ENCODE data around the gene CAPN2. TPM values are rescaled to one million over a fixed set of nuclear protein-coding genes. Genes with fewer than 3 reads are reported as not detected.

The CAPN2 gene
- total RNA-seq, 3 donors from 2014 or later (not counting 1 experiment from before 2014, with no cell fraction given) = 228 to 275 (median 236) TPM

DNA sequence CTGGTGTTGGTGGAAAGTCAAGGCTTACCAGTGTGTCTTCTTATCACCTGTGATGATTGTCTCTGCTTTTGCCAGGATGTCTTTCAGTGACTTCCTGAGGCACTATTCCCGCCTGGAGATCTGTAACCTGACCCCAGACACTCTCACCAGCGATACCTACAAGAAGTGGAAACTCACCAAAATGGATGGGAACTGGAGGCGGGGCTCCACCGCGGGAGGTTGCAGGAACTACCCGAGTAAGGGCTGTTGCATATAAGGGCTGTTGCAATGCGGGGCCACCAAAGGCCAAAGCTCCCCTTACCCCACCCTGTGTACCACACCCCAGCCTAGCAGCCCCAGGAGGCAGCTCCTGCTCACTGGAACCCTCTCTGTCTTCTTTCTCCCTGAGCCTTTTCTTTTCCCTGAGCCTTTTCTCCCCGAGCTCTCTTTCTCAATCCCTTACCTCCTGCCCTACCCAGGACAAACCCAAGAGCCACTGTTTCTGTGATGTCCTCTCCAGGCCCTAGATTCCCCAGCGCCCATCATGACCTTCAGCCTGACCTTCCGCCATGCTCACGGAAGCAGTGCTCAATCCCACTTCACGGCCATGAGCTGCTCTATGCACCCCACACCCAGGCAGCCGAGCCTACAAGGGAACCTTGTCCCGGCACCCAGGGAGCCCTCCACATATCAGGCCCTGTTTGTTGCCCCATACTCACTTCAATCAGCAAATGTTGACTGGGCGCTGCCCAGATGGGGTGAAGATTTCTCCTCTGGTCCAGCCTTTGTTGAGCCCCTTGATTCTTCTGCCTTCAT lies 40.6 kb downstream of the CAPN2 start:
- ATAC-seq = no peak
- Histone ChIP-seq H3K4me3 (ENCODE audit: low read length) (no peak overlapping the region), H3K9me3 (ENCODE audit: control insufficient read depth, insufficient read depth, low read length) (no peaks in the 10 kb centered on the region), H3K27me3 (ENCODE audit: control insufficient read depth, insufficient read depth, low read length) (no peaks in the 10 kb centered on the region), H3K36me3 (ENCODE audit: control insufficient read depth, insufficient read depth, low read length) (peaks cover 79% of the 10 kb centered on the region), H3K4me1 (ENCODE audit: control insufficient read depth, insufficient read depth, low read length) (peaks cover 12% of the 10 kb centered on the region), H3K27ac (ENCODE audit: low read length) (no peak overlapping the region)
- Mint-ChIP-seq H3K9me3 (no peaks in the 10 kb centered on the region), H3K4me1 (peaks cover 5 to 13% of the 10 kb centered on the region in 2 donors), H3K27me3 (ENCODE audit: low read depth in 2 of 2) (no peaks in the 10 kb centered on the region), H3K4me3 (no peak overlapping the region), H3K36me3 (peaks cover 14% of the 10 kb centered on the region), H3K27ac (peak overlapping the region; percentile 29 to 80)
- intact Hi-C loops (cut with micrococcal nuclease) = no loop called here
- TF ChIP-seq, protein P1, sequence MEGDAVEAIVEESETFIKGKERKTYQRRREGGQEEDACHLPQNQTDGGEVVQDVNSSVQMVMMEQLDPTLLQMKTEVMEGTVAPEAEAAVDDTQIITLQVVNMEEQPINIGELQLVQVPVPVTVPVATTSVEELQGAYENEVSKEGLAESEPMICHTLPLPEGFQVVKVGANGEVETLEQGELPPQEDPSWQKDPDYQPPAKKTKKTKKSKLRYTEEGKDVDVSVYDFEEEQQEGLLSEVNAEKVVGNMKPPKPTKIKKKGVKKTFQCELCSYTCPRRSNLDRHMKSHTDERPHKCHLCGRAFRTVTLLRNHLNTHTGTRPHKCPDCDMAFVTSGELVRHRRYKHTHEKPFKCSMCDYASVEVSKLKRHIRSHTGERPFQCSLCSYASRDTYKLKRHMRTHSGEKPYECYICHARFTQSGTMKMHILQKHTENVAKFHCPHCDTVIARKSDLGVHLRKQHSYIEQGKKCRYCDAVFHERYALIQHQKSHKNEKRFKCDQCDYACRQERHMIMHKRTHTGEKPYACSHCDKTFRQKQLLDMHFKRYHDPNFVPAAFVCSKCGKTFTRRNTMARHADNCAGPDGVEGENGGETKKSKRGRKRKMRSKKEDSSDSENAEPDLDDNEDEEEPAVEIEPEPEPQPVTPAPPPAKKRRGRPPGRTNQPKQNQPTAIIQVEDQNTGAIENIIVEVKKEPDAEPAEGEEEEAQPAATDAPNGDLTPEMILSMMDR (IDR thresholded peaks at IDR 0.05) = no peak
- WGBS (ENCODE audit: insufficient coverage) = 92% methylated on average over 15 of the region's 15 CpGs
- no peak for DNase-seq

DNA sequence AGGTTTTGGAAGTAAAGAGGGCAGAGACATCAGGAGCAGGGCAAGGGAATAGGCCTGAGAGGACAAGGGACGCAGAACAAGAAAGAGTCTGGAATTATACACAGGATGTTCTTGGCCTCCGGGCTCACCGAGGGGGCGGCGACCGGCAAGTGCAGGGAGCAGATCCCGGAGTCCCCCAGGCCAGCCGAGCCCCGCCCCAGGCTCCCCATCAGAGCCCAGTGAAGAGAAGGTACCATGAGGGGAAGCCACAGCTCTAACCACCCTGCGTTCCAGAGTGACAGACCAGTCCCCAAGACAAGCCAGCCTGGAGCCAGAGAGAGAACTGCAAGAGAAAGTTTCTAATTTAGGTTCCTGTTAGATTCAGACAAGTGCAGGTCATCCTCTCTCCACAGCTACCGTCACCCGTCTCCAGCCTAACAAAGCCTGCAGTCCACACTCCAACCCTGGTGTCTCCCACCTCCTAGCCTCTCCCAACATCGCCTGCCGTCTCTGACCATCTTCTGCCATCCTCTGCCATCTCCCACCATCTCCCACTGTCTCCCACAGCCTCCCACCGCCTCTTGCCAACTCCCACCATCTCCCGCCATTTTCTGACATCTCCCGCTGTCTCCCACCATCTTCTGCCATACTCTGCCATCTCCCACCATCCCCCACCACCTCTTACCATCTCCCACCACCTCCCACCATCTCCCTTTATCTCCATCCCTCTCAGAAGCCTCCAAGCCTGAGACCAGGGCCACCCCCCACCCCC lies 42.5 kb downstream of the CAPN2 start:
- no peak overlapping the region for H3K4me3 Mint-ChIP-seq
- Histone ChIP-seq H3K27ac (ENCODE audit: low read length) (no peak overlapping the region), H3K36me3 (ENCODE audit: control insufficient read depth, insufficient read depth, low read length) (peaks cover 94% of the 10 kb centered on the region), H3K9me3 (ENCODE audit: control insufficient read depth, insufficient read depth, low read length) (no peaks in the 10 kb centered on the region), H3K4me1 (ENCODE audit: control insufficient read depth, insufficient read depth, low read length) (no peaks in the 10 kb centered on the region), H3K27me3 (ENCODE audit: control insufficient read depth, insufficient read depth, low read length) (no peaks in the 10 kb centered on the region), H3K4me3 (ENCODE audit: low read length) (no peak overlapping the region)
- intact Hi-C loops (cut with micrococcal nuclease) = no loop called here
- H3K36me3 Mint-ChIP-seq = peaks cover 14% of the 10 kb centered on the region
- H3K27me3 Mint-ChIP-seq (ENCODE audit: low read depth in 2 of 2) = no peaks in the 10 kb centered on the region
- DNase-seq (no peak), ATAC-seq (no peak)
- H3K9me3 Mint-ChIP-seq = no peaks in the 10 kb centered on the region
- 97% methylated on average over 17 of the region's 17 CpGs for whole genome bisulfite sequencing (ENCODE audit: insufficient coverage)
- peaks cover 0 to 6% of the 10 kb centered on the region in 2 donors for H3K4me1 Mint-ChIP-seq
- TF ChIP-seq, protein P1 (IDR thresholded peaks at IDR 0.05) = no peak
- H3K27ac Mint-ChIP-seq = peak overlapping the region in 1 of 2 donors; percentile 41

DNA sequence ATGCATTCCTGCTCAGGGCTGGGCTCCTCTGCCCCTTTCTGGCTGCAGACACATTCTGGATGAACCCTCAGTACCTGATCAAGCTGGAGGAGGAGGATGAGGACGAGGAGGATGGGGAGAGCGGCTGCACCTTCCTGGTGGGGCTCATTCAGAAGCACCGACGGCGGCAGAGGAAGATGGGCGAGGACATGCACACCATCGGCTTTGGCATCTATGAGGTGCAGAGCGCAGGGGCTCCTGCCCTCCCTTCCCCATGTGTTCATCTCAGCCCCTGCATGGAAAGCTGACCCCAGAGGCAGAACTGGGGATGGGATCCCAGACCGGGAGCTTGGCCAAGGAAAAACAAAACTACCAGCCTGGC lies 43.1 kb downstream of the CAPN2 start:
- no peak overlapping the region for H3K27ac ChIP-seq (ENCODE audit: low read length)
- Mint-ChIP-seq H3K9me3 (no peaks in the 10 kb centered on the region), H3K27ac (no peak overlapping the region), H3K4me1 (peaks cover 0 to under 1% of the 10 kb centered on the region in 2 donors), H3K36me3 (peaks cover 8% of the 10 kb centered on the region), H3K27me3 (ENCODE audit: low read depth in 2 of 2) (no peaks in the 10 kb centered on the region), H3K4me3 (no peak overlapping the region)
- ATAC-seq (no peak), DNase-seq (no peak)
- peaks cover 94% of the 10 kb centered on the region for H3K36me3 ChIP-seq (ENCODE audit: control insufficient read depth, insufficient read depth, low read length)
- no peak overlapping the region for H3K4me3 ChIP-seq (ENCODE audit: low read length)
- H3K27me3 ChIP-seq (ENCODE audit: control insufficient read depth, insufficient read depth, low read length) = no peaks in the 10 kb centered on the region
- 97% methylated on average over 9 of the region's 9 CpGs for WGBS (ENCODE audit: insufficient coverage)
- H3K9me3 ChIP-seq (ENCODE audit: control insufficient read depth, insufficient read depth, low read length) = no peaks in the 10 kb centered on the region
- no peaks in the 10 kb centered on the region for H3K4me1 ChIP-seq (ENCODE audit: control insufficient read depth, insufficient read depth, low read length)
- TF ChIP-seq, protein P1 (IDR thresholded peaks at IDR 0.05) = no peak
- intact Hi-C loops (cut with micrococcal nuclease) = no loop called here

Measured in natural killer cell (primary cell).